Ovary (tissue), 3 donors: ENCODE results near the gene PLS1.
"Not testable (repeated sequence)": the region's sequence is repeated elsewhere in the genome, so short reads cannot be mapped to it uniquely, and the experiment has no call there.

Source experiments
- CTCF ChIP-seq, 3 donors: fragments of 450-650 bp in 2 of 3; fragments of 200-600 bp in 1 of 3; IDR thresholded peaks; one replicate each; pipeline versions ENCODE4 v1.5.1 to v1.8.0; 2016 to 2022; ENCODE audit warnings: antibody characterized with exemption in 3 of 3, mild to moderate bottlenecking in 1 of 3
- EP300 ChIP-seq: sonication (generic); formaldehyde crosslinking; IDR thresholded peaks from one replicate; pipeline ENCODE4 v1.6.1; 2017; ENCODE audit warnings: antibody characterized with exemption
- donor health status: DM: no; HTN: no; CAD: no.

GRCh38 chr3:142750531-142750930 lies 154.3 kb downstream of the PLS1 start:
- TF ChIP-seq CTCF (IDR thresholded peaks at IDR 0.05); EP300: not testable (repeated sequence)
